Hindlimb muscle (tissue), 1 donor: Measurements from ENCODE around the gene POMGNT2. TPM values are rescaled to one million over a fixed set of nuclear protein-coding genes. Genes with fewer than 3 reads are reported as not detected.
"Not testable (repeated sequence)": the region's sequence is repeated elsewhere in the genome, so short reads cannot be mapped to it uniquely, and the experiment has no call there.

Source experiments
- DNase-seq: peaks from one replicate; pipeline ENCODE4 v3.0.0-alpha.2; 2013
- polyA plus RNA-seq: library from polyadenylated mRNA; unstranded; fragments of 120-200 nt; gene quantifications from one replicate; pipeline ENCODE4 v1.2.1, GENCODE V29; 2013; ENCODE audit not compliant: insufficient read length

The POMGNT2 gene
- polyA plus RNA-seq, 1 donor: 22.9 TPM

DNA sequence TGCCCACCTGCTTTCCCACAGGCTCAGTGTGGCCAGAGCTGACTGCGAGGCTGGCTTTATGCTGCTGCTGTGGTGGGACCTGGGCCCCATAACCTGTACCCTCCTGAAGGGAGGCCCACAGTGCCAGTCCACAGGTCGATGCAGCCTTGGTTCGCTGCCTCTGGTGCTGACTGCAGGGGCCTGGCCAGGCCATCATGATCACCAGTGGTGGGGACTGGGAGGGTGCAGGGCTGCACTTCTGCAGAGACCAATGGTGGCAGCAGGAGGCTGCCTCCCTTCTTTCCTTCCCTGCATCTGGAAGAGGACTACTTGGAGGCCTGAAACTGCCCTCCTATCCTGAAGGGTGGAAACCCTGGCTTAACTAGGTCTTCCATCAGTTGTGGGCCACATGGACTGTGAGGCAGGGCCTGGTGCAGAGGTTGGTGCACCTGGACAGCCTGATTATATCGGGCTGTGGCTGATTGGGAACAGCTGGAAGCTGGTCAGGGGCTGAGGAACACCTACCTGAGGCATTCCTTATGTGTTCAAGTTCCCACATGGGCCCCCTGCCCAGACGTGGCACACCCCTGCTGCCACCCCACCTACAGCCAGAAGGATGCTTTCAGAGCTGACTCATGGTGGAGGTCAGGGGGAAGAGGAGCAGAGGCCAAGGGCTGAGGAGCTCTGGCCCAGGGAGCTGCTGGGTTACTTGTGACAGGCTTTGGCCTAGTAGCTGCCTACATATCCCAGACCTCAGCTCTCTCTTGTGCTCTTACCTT is 29.8 kb downstream of the POMGNT2 start:
- no peak for DNase-seq

- no peak for DNase-seq
Measured at GRCh38 chr3:43074901-43075689, 30.8 kb downstream of the POMGNT2 start.

DNA sequence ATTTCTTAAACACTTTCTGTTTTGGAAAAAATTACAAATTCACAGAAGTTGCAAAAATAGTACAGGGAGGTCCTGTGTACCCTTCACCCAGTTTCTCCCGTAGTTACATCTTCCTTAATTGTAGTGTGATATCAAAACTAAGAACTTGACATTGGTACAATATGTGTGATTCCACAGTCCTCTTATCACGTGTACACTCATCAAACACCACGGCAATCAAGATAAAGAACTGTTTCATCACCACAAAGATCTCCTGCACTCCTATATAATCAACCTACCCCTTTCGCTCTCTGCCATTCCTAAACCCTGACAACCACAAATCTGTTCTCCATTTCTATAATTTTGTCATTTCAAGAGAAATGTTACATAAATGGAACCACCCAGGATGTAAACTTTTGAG is 31.4 kb downstream of the POMGNT2 start:
- DNase-seq: no peak

- DNase-seq: no peak
Measured at GRCh38 chr3:43073836-43074220, 32.1 kb downstream of the POMGNT2 start.

GRCh38 chr3:43073116-43073835 is 32.6 kb downstream of the POMGNT2 start:
- DNase-seq: no peak

DNA sequence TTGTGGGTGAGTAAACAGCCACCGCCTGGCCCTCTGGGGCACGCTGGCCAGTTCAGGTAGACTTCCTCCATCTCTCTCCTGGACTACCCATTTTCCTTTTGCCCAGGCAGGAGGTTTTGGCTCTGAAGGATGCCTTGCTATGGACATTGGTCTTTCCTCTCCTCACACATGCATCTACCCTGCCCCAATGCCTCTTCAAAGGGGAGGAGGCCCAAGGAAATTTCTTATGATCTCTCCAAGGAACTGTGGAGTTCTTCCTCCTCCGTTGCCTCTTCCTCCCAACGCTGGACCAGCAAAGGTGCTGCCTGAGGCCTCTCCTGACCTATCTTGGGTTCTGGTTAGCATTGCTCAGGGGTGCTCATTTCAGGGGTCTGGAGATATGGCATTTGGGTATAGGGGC is 33.5 kb downstream of the POMGNT2 start:
- no peak for DNase-seq

- DNase-seq: no peak
Measured at GRCh38 chr3:43071313-43071893, 34.5 kb downstream of the POMGNT2 start.

DNA sequence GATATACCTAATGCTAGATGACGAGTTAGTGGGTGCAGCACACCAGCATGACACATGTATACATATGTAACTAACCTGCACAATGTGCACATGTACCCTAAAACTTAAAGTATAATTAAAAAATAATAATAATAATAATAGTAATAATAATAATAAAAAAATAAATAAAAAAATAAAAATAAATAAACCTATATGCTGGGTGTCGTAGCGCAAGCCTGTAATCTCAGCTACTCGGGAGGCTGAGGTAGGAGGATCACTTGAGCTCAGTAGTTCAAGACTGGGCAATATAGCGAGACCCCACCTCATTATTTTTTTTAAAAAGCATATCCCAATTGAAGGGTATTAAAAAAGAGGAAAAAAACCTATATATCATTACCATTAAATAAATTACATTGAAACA is 35.2 kb downstream of the POMGNT2 start:
- DNase-seq: not testable (repeated sequence)

GRCh38 chr3:43063114-43063513 is 42.8 kb downstream of the POMGNT2 start:
- DNase-seq: no peak

GRCh38 chr3:43062564-43063040 is 43.3 kb downstream of the POMGNT2 start:
- no peak for DNase-seq

GRCh38 chr3:43062040-43062563 is 43.8 kb downstream of the POMGNT2 start:
- DNase-seq: no peak

- no peak for DNase-seq
Measured at GRCh38 chr3:43061101-43061895, 44.6 kb downstream of the POMGNT2 start.

DNA sequence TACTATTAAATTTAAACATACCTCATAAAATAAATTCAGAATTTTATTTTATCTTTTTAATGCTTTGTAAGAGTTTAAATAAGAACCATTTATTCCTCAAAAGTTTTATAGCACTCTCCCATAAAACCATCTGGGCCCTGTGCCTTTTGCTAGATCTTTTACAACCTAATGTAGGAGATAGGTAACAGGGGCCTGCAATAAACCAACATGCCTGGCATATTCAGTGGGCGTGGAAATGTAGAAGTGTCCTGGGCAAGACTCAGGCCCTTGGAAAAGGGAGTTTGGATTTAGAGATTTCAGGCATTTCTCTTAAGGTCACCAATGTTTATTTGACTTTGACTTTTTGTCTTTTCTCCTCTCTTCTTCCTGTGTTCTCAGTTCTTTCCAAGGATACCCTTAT is 46.4 kb downstream of the POMGNT2 start:
- DNase-seq: no peak

- DNase-seq: no peak
Measured at GRCh38 chr3:43055806-43056770, 49.8 kb downstream of the POMGNT2 start.

DNA sequence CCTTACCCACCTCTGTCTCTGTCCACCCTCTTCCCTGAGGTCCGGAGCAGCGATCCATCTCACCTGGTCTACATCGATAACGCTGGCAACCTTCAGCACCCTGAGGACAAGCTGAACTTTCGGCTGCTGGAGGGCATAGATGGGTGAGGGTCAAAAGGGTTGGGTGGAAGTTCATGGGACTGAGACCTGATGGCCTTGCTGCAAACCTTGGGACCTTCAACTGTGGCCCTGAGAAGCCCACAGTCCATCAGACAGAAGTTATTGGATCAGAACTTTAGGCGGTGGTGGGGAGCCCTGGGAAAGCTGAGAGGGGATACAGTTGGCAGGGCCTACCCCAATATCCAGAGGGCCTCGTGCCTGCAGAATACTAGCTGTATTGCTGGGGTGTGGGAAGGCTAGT is 50.5 kb downstream of the POMGNT2 start:
- DNase-seq: no peak

DNA sequence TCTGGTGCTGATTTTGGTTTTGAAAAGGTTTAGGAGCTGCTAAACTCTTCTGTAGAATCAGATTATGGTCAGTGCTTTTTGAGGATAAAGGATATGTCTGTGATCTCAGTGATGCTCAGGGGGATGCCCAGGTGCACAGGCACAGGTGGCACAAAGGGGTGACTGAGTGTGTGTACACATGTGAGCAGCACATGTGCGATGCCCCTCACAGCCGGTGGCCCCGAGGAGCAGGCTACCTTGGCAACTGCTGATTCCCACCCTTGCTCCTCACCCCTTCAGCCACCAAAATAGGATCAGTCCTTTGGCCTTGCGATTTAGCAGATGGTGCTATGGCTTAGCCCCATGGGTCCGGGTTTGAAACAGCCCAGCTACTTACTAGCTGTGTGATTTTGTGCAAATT is 51.1 kb downstream of the POMGNT2 start:
- DNase-seq: no peak

GRCh38 chr3:43053291-43053690 is 52.6 kb downstream of the POMGNT2 start:
- no peak for DNase-seq

DNA sequence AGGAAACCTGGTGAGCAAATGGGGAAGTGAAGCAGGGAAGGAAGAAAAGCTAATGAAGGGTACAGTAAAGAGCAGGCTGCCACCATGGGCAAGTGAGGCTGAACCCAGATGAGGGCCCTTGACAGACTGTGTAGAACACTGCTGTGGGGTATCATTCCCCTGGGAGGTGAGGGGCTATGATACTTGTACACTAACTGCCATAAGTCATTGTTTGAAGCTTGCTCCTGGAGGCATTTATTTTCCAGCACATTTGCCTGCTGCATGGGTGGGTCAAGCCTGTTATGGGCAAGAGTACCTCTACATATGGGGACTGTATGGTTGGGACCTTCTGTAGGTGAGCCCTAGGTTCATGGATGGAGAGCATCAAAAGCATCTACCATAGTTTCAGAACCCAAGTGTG is 57.4 kb downstream of the POMGNT2 start:
- no peak for DNase-seq

- no peak for DNase-seq
Measured at GRCh38 chr3:43046583-43046982, 59.3 kb downstream of the POMGNT2 start.

- not testable (repeated sequence) for DNase-seq
Measured at GRCh38 chr3:43045079-43045478, 60.8 kb downstream of the POMGNT2 start.
